WERI-Rb-1 (cell line): ENCODE measurements around the gene KCNK7.
A peak's percentile ranks its signal among the peaks of the same experiment; 100 is the strongest.

Source experiments
- DNase-seq: peaks from one replicate; pipeline ENCODE4 v3.0.0-alpha.2; 2020
- H3K27ac ChIP-seq: fragments of 250-450 bp; sonication (Bioruptor Pico); 2 replicates; pipeline ENCODE4 v1.5.1; 2020; ENCODE audit warnings: mild to moderate bottlenecking, moderate library complexity
- H3K27me3 ChIP-seq: fragments of 250-450 bp; sonication (Bioruptor Pico); 2 replicates; pipeline ENCODE4 v1.5.1; 2021; ENCODE audit warnings: mild to moderate bottlenecking, low read depth, moderate library complexity; ENCODE audit not compliant: insufficient read depth, severe bottlenecking
- H3K36me3 ChIP-seq: fragments of 250-450 bp; sonication (Bioruptor Pico); 2 replicates; pipeline ENCODE4 v1.5.1; 2020; ENCODE audit warnings: mild to moderate bottlenecking, moderate library complexity
- H3K4me3 ChIP-seq: 2 replicates; pipeline ENCODE4 v1.5.1; 2011; ENCODE audit warnings: low read depth, mild to moderate bottlenecking, control low read depth, low read length
- H3K9me3 ChIP-seq: fragments of 250-450 bp; sonication (Bioruptor Pico); 2 replicates; pipeline ENCODE4 v1.5.1; 2021; ENCODE audit warnings: mild to moderate bottlenecking, moderate library complexity; ENCODE audit not compliant: severe bottlenecking
- TF ChIP-seq, protein P1 (sequence below): IDR thresholded peaks from 2 replicates; pipeline ENCODE4 v1.5.1; 2011; ENCODE audit warnings: low read depth, mild to moderate bottlenecking, control low read depth, inconsistent platforms, low read length

KCNK7 gene

DNA sequence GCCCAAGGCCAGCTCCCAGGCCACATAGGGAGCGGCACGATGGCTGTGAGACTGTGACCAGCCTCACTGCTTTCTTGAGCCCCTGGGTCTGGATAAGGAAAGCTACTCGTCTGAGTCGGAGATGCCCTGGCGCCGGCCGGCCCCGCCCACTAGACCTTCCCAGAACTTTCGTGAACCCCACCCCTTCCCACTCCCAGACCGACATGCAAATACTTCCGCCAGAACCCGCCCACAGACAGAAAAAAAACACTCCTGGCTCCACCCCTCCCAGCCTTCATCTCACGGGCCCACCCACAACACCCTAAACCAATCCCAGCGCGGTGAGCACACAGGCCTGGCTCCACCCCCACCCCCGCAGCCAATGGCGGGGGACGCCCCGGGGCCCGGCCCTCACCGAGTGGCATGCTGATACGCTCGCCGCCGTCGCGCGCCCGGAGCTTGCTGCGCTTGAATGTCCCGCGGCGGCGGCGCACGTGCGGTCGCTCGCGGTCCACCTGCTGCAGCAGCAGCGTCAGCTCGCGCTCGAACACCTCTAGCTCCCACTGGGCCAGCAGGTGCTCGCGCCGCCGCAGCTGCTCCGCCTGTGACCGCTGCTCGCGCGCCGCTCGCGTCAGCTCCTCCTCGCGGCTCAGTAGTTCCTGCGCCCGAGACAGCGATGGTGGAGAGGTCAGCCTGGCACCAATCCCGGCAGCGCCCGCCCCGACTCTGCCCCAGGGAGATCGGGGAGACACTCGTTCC lies 11.4 kb upstream of the KCNK7 start:
- DNase-seq = peak; percentile 94
- Histone ChIP-seq H3K9me3 (no peaks in the 10 kb centered on the region), H3K36me3 (peaks cover 46% of the 10 kb centered on the region), H3K27me3 (no peaks in the 10 kb centered on the region), H3K27ac (peak overlapping the region; percentile 58), H3K4me3 (peak overlapping the region; percentile 34)
- TF ChIP-seq, protein P1, sequence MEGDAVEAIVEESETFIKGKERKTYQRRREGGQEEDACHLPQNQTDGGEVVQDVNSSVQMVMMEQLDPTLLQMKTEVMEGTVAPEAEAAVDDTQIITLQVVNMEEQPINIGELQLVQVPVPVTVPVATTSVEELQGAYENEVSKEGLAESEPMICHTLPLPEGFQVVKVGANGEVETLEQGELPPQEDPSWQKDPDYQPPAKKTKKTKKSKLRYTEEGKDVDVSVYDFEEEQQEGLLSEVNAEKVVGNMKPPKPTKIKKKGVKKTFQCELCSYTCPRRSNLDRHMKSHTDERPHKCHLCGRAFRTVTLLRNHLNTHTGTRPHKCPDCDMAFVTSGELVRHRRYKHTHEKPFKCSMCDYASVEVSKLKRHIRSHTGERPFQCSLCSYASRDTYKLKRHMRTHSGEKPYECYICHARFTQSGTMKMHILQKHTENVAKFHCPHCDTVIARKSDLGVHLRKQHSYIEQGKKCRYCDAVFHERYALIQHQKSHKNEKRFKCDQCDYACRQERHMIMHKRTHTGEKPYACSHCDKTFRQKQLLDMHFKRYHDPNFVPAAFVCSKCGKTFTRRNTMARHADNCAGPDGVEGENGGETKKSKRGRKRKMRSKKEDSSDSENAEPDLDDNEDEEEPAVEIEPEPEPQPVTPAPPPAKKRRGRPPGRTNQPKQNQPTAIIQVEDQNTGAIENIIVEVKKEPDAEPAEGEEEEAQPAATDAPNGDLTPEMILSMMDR = no peak

DNA sequence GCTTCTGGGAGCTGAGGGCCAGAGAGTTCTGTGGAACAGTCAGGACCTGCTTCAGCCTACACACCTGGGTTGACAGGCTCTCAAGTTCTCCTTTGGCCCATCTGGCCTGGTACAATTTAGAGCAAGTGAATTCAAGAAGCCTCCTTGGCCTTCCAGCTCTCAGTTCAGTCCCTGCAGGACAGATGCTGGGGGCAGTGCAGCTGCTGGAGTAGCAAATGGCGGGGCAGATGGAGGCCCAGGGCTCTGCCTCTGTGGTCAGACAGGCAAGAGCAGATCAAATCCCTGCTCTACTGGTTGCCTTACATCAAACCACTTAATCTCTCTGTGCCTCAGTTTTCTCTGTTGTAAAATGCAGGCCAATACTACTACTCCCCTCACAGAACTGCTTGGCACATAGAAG lies 8.7 kb upstream of the KCNK7 start:
- Histone ChIP-seq H3K9me3 (no peaks in the 10 kb centered on the region), H3K27ac (no peak overlapping the region), H3K4me3 (no peak overlapping the region), H3K36me3 (peaks cover 32% of the 10 kb centered on the region), H3K27me3 (no peaks in the 10 kb centered on the region)
- TF ChIP-seq, protein P1 = no peak
- no peak for DNase-seq

DNA sequence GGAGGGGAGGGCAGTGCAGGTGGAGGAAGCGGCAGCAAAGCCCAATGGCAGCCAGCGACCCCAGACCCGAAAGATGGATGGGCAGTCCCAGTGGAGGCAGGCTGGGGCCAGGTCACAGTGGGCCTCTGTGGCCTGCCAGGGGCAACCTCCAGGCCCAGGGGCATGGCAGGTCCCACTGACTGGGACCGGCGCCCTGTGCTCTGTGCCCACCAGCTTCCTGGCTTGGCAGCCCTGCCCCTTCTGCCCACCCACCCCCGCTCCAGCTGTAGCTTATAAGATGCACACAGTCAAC lies 4.3 kb upstream of the KCNK7 start:
- H3K9me3 ChIP-seq = no peaks in the 10 kb centered on the region
- H3K27me3 ChIP-seq = no peaks in the 10 kb centered on the region
- no peak overlapping the region for H3K27ac ChIP-seq
- TF ChIP-seq, protein P1 = no peak
- H3K36me3 ChIP-seq = peaks cover 25% of the 10 kb centered on the region
- H3K4me3 ChIP-seq = no peak overlapping the region
- no peak for DNase-seq

DNA sequence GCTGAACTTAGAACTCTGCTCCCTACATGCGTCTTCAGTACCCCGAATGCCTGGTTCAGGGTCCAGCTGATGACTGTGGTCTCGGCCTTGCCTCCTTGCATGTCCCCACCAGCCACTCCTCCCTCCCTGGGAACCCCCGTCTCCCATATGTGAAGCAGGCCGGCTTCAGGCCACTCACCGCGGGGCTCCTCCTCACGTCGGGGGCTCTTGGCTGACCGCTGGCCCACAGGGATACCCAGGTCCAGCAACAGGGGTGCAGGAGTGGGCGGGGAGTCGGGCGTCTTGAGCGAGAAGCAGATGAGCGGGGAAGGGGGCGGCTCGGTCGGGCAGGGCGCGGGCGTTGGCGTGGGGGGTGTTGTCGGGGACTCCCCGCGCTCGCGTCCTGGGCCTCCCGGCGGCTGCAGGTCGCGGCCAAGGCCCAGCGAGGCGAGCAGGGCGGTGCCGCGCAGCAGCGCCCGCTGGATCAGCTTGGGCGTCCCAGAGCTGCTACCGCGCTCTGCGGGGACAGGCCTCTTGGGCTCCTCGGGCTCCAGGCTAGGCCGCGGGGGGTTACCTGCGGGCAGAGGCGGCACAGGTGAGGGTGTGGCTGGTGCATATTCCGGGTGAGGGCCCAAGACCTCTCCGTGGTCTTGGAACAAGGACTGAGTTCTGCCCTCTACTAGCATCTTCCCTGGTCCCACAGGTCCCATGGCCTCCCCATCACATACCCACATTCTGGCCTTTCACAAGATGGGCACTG lies 3.8 kb upstream of the KCNK7 start:
- Histone ChIP-seq H3K27me3 (no peaks in the 10 kb centered on the region), H3K9me3 (no peaks in the 10 kb centered on the region), H3K27ac (no peak overlapping the region), H3K36me3 (peaks cover 20% of the 10 kb centered on the region), H3K4me3 (no peak overlapping the region)
- no peak for DNase-seq
- TF ChIP-seq, protein P1 = no peak

DNA sequence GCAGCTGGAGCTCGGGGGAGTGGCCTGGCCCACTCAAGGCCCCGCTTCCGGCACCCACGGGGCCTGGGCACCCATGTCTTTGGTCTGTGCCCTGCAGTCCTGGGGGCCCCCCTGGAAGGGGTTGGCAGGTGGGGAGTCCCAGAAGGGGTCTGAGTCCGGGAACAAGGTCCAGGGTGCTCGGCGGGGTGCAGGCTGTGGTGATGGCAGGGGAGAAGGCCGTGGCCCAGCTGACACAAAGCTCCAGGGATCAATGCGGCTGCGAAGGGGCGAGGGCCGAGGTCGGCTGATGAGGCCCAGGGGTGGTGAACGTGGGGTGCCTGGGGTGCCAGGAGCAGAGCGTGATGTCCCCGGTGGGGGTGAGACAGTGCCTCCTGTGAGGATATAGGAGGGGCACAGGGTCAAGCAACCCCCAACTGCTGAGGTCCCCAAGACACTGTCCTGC lies 2.7 kb upstream of the KCNK7 start:
- Histone ChIP-seq H3K4me3 (no peak overlapping the region), H3K36me3 (peaks cover 12% of the 10 kb centered on the region), H3K9me3 (no peaks in the 10 kb centered on the region), H3K27me3 (no peaks in the 10 kb centered on the region), H3K27ac (no peak overlapping the region)
- DNase-seq = no peak
- TF ChIP-seq, protein P1 = no peak

DNA sequence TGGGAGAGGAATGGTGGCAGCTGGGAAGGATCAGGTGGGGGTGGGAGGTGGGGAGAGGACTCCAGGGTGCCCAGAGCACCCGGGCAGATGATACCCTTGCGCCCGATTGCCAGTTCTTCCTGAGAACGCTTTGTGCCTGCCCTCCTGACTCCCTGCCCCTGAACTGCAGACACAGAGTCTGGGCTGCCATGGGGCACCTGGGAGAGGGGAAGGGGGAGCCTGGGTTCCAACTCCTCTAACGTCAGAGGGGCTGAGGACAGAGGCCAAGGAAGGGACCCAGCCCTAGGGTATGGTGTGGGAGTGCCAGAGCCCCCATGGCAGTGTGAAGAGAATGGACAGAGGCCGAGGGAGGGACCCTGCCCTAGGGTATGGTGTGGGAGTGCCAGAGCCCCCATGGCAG lies 920 bp upstream of the KCNK7 start:
- no peak overlapping the region for H3K4me3 ChIP-seq
- no peak overlapping the region for H3K27ac ChIP-seq
- H3K9me3 ChIP-seq = no peaks in the 10 kb centered on the region
- no peak for DNase-seq
- H3K36me3 ChIP-seq = peaks cover 12% of the 10 kb centered on the region
- TF ChIP-seq, protein P1 = no peak
- H3K27me3 ChIP-seq = no peaks in the 10 kb centered on the region
